22Rv1 (cell line): ENCODE data around the gene ARID3A.

Experiments used
- H3K27ac ChIP-seq: fragments of 450-650 bp; 2 replicates; pipeline ENCODE4 v1.5.1; 2017
- CTCF ChIP-seq: fragments of 450-650 bp; IDR thresholded peaks from 2 replicates; pipeline ENCODE4 v1.5.1; 2017; ENCODE audit warnings: mild to moderate bottlenecking
- ZFX ChIP-seq: fragments of 450-650 bp; IDR thresholded peaks from 2 replicates; pipeline ENCODE4 v1.6.1; 2017; ENCODE audit warnings: antibody characterized with exemption, borderline replicate concordance

The ARID3A gene

GRCh38 chr19:929203-929890, 3.5 kb downstream of the ARID3A start:
- no peak for TF ChIP-seq CTCF
- TF ChIP-seq ZFX, result no peak
- H3K27ac ChIP-seq, result peak overlapping the region; percentile 36; the same call in 1 of the 2 replicates

- no peak overlapping the region for H3K27ac ChIP-seq
Measured at GRCh38 chr19:929891-930258, 4.0 kb downstream of the ARID3A start.

GRCh38 chr19:931860-932647, 6.2 kb downstream of the ARID3A start:
- no peak overlapping the region for H3K27ac ChIP-seq
- TF ChIP-seq ZFX, result no peak
- TF ChIP-seq CTCF, result no peak

More at GRCh38 chr19:929891-930258, 4.0 kb downstream of the ARID3A start:
- TF ChIP-seq ZFX (no peak), CTCF (no peak)

GRCh38 chr19:932648-933552, 7.1 kb downstream of the ARID3A start:
- TF ChIP-seq CTCF, result no peak
- TF ChIP-seq ZFX, result no peak
- no peak overlapping the region for H3K27ac ChIP-seq

- no peak overlapping the region for H3K27ac ChIP-seq
- TF ChIP-seq CTCF (no peak), ZFX (no peak)
Measured at GRCh38 chr19:933553-933882, 7.7 kb downstream of the ARID3A start.

GRCh38 chr19:934197-934840, 8.5 kb downstream of the ARID3A start:
- TF ChIP-seq ZFX, result no peak
- TF ChIP-seq CTCF, result no peak
- H3K27ac ChIP-seq, result peak overlapping the region; percentile 53
